Gastroesophageal sphincter (tissue), 4 donors: ENCODE results near the gene CDC23. TPM values are rescaled to one million over a fixed set of nuclear protein-coding genes. Genes with fewer than 3 reads are reported as not detected.

Source experiments
- ATAC-seq: fragments of 150-250 bp; one replicate; pipeline ENCODE4 v1.9.1; 2016; ENCODE audit warnings: mild to moderate bottlenecking, moderate library complexity
- H3K27ac ChIP-seq, 4 donors: fragments of 200-600 bp; sonication (generic) in 3 of 4; 1 replicate in 3 of 4; 2 replicates in 1 of 4; pipeline ENCODE4 v1.5.1; 2016 to 2019
- H3K27me3 ChIP-seq: fragments of 200-600 bp; sonication (generic); one replicate; pipeline ENCODE4 v1.5.1; 2019
- H3K36me3 ChIP-seq, 2 donors: fragments of 200-600 bp; sonication (generic); one replicate each; pipeline ENCODE4 v1.5.1; 2019; ENCODE audit warnings: control low read depth in 1 of 2
- H3K4me1 ChIP-seq, 3 donors: fragments of 200-600 bp; sonication (generic); 1 replicate in 2 of 3; 2 replicates in 1 of 3; pipeline ENCODE4 v1.5.1; 2016 to 2019; ENCODE audit warnings: control low read depth in 2 of 3
- H3K4me3 ChIP-seq, 2 donors: fragments of 200-600 bp; sonication (generic); one replicate each; pipeline ENCODE4 v1.5.1; 2019; ENCODE audit warnings: mild to moderate bottlenecking in 1 of 2, moderate library complexity in 1 of 2
- H3K9me3 ChIP-seq, 3 donors: fragments of 200-600 bp; sonication (generic); one replicate each; pipeline ENCODE4 v1.5.1; 2017 to 2019; ENCODE audit warnings: control low read depth in 2 of 3
- EP300 ChIP-seq: sonication (generic); formaldehyde crosslinking; IDR thresholded peaks from one replicate; pipeline ENCODE4 v1.6.1; 2017; ENCODE audit warnings: antibody characterized with exemption, mild to moderate bottlenecking
- POLR2A ChIP-seq, 2 donors: fragments of 450-650 bp; IDR thresholded peaks; one replicate each; pipeline ENCODE4 v1.6.1; 2017; ENCODE audit warnings: antibody characterized with exemption in 2 of 2, mild to moderate bottlenecking in 2 of 2, moderate library complexity in 1 of 2
- POLR2AphosphoS5 ChIP-seq: sonication (generic); formaldehyde crosslinking; IDR thresholded peaks from one replicate; pipeline ENCODE4 v1.6.1; 2017; ENCODE audit warnings: antibody characterized with exemption
- whole genome bisulfite sequencing, 2 donors: methylation state at CpG; one replicate each; pipeline ENCODE4 v1.1.5; 2018; ENCODE audit warnings: low coverage in 1 of 2; 5-methylcytosine and 5-hydroxymethylcytosine counted together
- total RNA-seq, 4 donors: library from RNA; depleted of rRNA; stranded (reverse); fragments of >200 nt; gene quantifications; one replicate each; pipeline ENCODE4 v1.1.0, GENCODE V29; 2016
- TF ChIP-seq, protein P1 (sequence below), 4 experiments: fragments of 200-600 bp in 2 of 4; fragments of 450-650 bp in 2 of 4; sonication (generic) in 1 of 4; IDR thresholded peaks; one replicate each; pipeline ENCODE4 v1.5.1; 2017 to 2019; ENCODE audit warnings: antibody characterized with exemption in 4 of 4, mild to moderate bottlenecking in 2 of 4, moderate library complexity in 2 of 4

Gene CDC23
- total RNA-seq, 4 donors from 2014 or later: 19.3 to 22.3 (median 19.8) TPM

DNA sequence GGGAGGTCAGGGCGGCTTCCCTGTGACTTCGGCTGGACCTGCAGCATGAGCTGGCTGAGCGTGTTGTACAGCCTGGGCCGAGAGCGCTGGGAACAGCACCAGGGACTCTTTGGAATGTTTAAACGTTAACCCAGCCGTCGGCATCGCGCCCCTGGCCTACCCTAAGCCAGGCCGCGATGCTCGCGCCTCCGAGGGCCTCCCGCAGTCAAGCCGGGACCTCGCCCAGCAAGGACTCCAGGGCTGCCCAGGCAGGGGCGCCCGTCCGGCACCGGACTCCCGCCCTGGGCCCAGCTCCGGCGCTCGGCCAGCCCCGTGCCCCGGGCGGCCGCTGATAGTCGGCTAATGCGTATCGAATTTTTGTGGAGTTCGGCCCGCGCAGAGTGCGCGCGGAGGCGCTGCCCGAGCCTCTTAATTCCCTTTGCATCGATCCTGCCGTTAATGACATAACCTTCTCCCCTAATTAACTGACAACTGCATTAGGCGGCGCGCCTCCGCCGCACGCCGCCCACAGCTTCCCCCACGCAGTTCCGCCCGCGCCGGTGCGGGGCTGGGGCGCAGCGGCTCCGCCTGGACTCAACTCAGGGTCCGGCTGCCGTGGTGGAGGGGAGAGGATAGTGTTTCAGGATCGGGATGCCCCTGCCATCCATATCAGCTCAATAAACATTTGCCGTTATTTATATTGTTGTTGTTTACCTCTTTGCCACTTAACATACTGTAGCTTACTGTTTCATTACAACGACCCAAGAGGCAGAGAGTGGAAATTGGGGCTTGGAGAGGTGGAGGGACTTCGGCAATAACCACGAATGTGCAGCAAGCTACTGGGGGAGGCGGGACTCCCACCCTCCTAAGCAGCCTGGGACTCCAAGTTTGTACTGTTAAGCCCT lies 28.8 kb upstream of the CDC23 start:
- Histone ChIP-seq H3K27ac (peak overlapping the region in 3 of 4 donors; percentile 43 to 75 (median 68)), H3K4me3 (peak overlapping the region; percentile 25 to 58)
- WGBS, 2 donors: 5% methylated on average over 22 of the region's 67 CpGs; no CpG with 5 or more reads in 1 of the 2 donors

DNA sequence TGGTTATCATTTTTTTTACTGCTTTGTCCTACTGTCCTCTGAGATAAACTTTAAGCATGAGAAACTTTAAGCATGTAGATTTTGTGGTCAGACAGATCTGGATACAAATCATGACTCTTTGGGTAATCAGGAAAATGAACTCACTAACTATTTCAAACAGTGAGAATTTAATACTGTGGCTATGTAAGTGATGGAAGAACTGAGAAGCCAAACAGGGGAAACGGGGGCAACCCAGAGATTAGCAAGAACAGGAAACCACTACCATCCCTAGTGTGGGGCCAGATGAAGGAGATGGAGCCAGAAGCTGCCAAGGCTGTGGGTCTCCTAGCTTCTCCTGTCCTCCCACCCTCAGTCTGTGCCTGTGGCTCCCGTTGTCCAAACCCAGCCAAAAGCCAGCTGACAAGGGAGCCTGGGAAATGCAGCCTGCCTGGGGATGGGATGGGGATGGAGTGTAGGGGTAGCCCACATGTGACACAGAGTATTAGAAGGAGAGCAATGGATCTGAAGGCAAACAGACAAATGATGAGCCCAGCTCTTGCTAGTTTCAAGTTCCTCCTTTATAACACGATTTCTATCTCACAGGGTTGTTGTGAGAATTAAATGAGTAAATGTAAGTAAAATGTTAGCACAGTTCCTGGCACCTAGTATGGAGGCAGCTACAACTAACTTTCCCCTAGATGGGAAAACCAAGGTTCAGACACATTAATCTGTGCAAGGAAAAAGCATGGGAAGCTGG lies 27.7 kb upstream of the CDC23 start:
- Histone ChIP-seq H3K36me3 (no peaks in the 10 kb centered on the region), H3K4me1 (peaks cover 0 to 15% (median 12%) of the 10 kb centered on the region in 3 donors), H3K4me3 (no peak overlapping the region), H3K27ac (peak overlapping the region in 1 of 4 donors; percentile 68), H3K9me3 (no peaks in the 10 kb centered on the region), H3K27me3 (peaks cover 5% of the 10 kb centered on the region)
- 75 to 79% methylated on average over 1 to 2 of the region's 3 CpGs for WGBS, 2 donors
- TF ChIP-seq POLR2AphosphoS5: no peak
- TF ChIP-seq EP300: no peak
- TF ChIP-seq, protein P1, sequence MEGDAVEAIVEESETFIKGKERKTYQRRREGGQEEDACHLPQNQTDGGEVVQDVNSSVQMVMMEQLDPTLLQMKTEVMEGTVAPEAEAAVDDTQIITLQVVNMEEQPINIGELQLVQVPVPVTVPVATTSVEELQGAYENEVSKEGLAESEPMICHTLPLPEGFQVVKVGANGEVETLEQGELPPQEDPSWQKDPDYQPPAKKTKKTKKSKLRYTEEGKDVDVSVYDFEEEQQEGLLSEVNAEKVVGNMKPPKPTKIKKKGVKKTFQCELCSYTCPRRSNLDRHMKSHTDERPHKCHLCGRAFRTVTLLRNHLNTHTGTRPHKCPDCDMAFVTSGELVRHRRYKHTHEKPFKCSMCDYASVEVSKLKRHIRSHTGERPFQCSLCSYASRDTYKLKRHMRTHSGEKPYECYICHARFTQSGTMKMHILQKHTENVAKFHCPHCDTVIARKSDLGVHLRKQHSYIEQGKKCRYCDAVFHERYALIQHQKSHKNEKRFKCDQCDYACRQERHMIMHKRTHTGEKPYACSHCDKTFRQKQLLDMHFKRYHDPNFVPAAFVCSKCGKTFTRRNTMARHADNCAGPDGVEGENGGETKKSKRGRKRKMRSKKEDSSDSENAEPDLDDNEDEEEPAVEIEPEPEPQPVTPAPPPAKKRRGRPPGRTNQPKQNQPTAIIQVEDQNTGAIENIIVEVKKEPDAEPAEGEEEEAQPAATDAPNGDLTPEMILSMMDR (IDR thresholded peaks at IDR 0.05): no peak
- TF ChIP-seq POLR2A (IDR thresholded peaks at IDR 0.05): no peak
- no peak for ATAC-seq

More for the DNA sequence above, 28.8 kb upstream of the CDC23 start:
- H3K4me1 ChIP-seq: peaks cover 0 to 15% (median 12%) of the 10 kb centered on the region in 3 donors
- TF ChIP-seq POLR2AphosphoS5: no peak
- TF ChIP-seq, protein P1 (IDR thresholded peaks at IDR 0.05): peak in 1 of 4 experiments; percentile 29
- H3K9me3 ChIP-seq: no peaks in the 10 kb centered on the region
- H3K27me3 ChIP-seq: no peaks in the 10 kb centered on the region
- peak; percentile 70 for ATAC-seq
- H3K36me3 ChIP-seq: no peaks in the 10 kb centered on the region

DNA sequence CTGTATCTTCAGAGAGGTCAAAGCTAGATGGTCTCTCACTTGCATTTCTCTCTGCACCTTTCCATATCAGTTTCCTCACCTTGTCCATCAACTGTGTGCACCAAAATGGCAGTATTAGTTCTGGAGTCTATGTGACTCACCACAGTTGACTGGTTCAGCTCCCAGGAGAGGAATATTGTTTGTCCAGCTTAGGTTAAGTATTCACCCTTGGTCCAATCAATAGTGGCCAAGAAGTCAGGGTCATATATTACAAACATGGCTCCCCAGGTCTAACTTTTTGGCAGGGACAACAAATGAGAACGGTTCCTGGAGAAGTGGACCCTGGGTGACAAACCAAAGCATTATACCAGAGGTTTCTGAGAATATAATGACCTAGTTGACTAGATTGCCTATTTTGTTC lies 24.9 kb upstream of the CDC23 start:
- no peak overlapping the region for H3K4me3 ChIP-seq
- H3K4me1 ChIP-seq: peaks cover 0 to 15% (median 12%) of the 10 kb centered on the region in 3 donors
- H3K36me3 ChIP-seq: no peaks in the 10 kb centered on the region
- WGBS, 2 donors: 75 to 89% methylated on average over 1 of the region's 1 CpG
- TF ChIP-seq POLR2A (IDR thresholded peaks at IDR 0.05): no peak
- TF ChIP-seq, protein P1 (IDR thresholded peaks at IDR 0.05): no peak
- no peak for TF ChIP-seq EP300
- no peak for TF ChIP-seq POLR2AphosphoS5
- peaks cover 9% of the 10 kb centered on the region for H3K27me3 ChIP-seq
- no peaks in the 10 kb centered on the region for H3K9me3 ChIP-seq
- no peak for ATAC-seq
- H3K27ac ChIP-seq: no peak overlapping the region

DNA sequence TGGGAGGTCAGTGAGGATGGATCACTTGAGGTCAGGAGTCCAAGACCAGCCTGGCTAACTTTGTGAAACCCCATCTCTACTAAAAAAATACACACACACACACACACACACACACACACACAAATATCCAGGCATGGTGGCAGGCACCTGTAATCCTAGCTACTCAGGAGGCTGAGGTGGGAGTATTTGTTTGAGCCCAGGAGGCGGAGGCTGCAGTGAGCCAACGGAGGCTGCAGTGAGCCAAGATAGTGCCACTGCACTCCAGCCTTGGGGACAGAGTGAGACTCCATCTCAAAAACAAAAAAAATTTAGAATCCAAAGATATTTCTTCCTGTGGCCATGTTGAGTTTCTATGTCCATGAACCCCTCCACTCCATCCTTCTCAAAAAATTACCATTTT lies 21.5 kb upstream of the CDC23 start:
- no peak overlapping the region for H3K4me3 ChIP-seq
- TF ChIP-seq POLR2AphosphoS5: no peak
- TF ChIP-seq POLR2A (IDR thresholded peaks at IDR 0.05): no peak
- TF ChIP-seq, protein P1 (IDR thresholded peaks at IDR 0.05): no peak
- TF ChIP-seq EP300: no peak
- 75 to 80% methylated on average over 1 to 2 of the region's 2 CpGs for WGBS, 2 donors
- ATAC-seq: no peak
- H3K4me1 ChIP-seq: peaks cover 0 to 7% (median 0%) of the 10 kb centered on the region in 3 donors
- peaks cover 9% of the 10 kb centered on the region for H3K27me3 ChIP-seq
- H3K36me3 ChIP-seq: no peaks in the 10 kb centered on the region
- H3K27ac ChIP-seq: no peak overlapping the region
- no peaks in the 10 kb centered on the region for H3K9me3 ChIP-seq
